Measurements from ENCODE around the gene ARHGEF18.

DNA sequence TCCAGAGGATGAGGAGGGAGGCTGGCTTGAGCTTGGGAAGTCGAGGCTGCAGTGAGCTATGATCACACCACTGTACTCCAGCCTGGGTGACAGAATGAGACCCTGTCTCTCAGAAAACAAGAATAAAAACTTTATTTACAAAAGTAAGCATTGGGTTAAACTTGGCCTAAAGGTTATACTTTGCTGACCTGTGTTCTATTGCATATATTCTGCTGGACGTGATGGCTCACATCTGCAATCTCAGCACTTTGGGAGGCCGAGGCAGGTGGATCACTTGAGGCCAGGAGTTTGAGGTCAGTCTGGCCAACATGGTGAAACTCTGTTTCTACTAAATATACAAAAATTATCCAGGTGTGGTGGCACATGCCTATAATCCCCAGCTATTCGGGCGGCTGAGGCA lies 6.6 kb upstream of the ARHGEF18 start:
- TF ChIP-seq EZH2 (IDR thresholded peaks at IDR 0.05) (no peak), POLR2AphosphoS5 (IDR thresholded peaks at IDR 0.05; ENCODE audit: borderline replicate concordance, low read depth, low read length) (no peak)
